Non-pigmented ciliary epithelial cell (primary cell): ENCODE data around the gene TTC38.

ENCODE experiments used
- DNase-seq: peaks from one replicate; pipeline ENCODE4 v3.0.0-alpha.2; 2010; ENCODE audit warnings: low read depth

The TTC38 gene

GRCh38 chr22:46278656-46279645, 11.1 kb downstream of the TTC38 start:
- DNase-seq, result no peak

DNA sequence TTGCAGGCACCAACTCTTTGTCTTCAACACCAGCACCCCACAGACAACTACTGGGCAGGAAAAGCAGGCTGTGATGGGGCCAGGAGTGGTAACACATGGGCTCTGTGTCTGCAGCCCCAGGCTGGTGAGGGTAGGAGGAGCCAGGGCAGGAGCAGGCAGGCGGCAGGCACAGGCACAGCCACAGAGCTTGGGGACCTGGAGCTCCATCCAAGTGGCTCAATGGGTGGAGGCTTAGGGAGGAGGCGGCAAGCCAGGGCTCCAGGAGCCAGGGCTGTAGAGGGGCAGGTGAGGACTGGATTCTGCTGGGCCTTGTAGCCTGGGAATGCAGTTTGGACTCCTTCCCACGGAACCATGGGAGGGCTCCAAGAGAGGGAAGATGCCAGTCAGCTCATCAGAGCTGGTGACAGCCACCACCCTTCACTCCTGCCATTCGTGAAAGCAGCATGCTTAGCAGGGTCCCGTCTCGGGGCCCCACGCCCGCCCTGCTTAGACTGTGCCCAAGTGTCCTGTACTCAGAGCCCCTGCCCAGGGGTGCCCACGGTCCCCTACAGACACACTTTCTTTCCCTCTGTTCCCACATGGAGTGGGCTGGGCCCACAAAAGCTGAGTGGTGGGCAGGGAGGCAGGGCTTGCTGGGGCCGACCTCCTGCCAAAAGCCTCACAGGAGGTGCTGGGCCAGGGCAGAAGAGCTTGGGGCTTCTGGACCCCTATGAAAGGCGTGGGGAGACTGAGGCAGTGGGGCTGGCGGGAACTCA, 12.4 kb downstream of the TTC38 start:
- DNase-seq, result no peak

GRCh38 chr22:46280999-46281623, 13.3 kb downstream of the TTC38 start:
- DNase-seq, result no peak

GRCh38 chr22:46281866-46282678, 14.3 kb downstream of the TTC38 start:
- DNase-seq, result no peak

- no peak for DNase-seq
These were observed 18.2 kb downstream of the TTC38 start for GRCh38 chr22:46286006-46286405.

- DNase-seq, result no peak
These were observed 19.4 kb downstream of the TTC38 start for GRCh38 chr22:46286941-46287872.

- DNase-seq, result no peak
These were observed 20.3 kb downstream of the TTC38 start for GRCh38 chr22:46287873-46288751.

GRCh38 chr22:46288846-46289243, 21.0 kb downstream of the TTC38 start:
- no peak for DNase-seq

- DNase-seq, result no peak
These were observed 21.6 kb downstream of the TTC38 start for GRCh38 chr22:46289244-46289891.

GRCh38 chr22:46290121-46290842, 22.5 kb downstream of the TTC38 start:
- DNase-seq, result no peak

GRCh38 chr22:46290843-46291785, 23.3 kb downstream of the TTC38 start:
- no peak for DNase-seq

GRCh38 chr22:46292173-46292572, 24.4 kb downstream of the TTC38 start:
- DNase-seq, result no peak

DNA sequence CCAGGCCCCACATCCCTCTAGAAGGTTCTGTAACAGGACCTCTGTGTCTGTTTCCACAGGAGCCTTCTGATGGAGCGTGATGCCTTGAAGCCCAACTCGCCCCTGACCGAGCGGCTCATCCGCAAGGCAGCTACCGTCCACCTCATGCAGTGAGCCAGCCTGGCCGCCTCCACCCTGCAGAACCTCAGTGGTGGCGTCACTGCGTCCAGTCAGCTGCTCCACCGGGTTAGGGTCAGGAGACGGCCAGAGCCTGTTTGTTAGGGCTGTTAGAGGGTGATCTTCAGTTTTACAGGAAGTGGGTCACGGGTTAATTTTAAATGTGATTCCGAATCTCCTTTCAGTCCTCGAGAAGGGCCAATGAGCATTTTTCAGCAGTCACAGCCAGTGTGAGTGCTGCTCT, 24.9 kb downstream of the TTC38 start:
- no peak for DNase-seq

- no peak for DNase-seq
These were observed 25.9 kb downstream of the TTC38 start for GRCh38 chr22:46293577-46294260.

- DNase-seq, result no peak
These were observed 27.0 kb downstream of the TTC38 start for GRCh38 chr22:46294784-46295183.

GRCh38 chr22:46295277-46295971, 27.6 kb downstream of the TTC38 start:
- no peak for DNase-seq
